Left ventricle myocardium inferior (tissue), 1 donor: ENCODE measurements around the gene AK4. TPM values are rescaled to one million over a fixed set of nuclear protein-coding genes. Genes with fewer than 3 reads are reported as not detected.
A peak's percentile ranks its signal among the peaks of the same experiment; 100 is the strongest.

Experiments
- DNase-seq: peaks from one replicate; pipeline ENCODE4 v3.0.0-alpha.2; 2020
- H3K27ac ChIP-seq: fragments of 200-600 bp; replicated peaks from 2 replicates; pipeline ENCODE4 v1.8.0; 2021
- H3K27me3 ChIP-seq: fragments of 200-600 bp; 2 replicates; pipeline ENCODE4 v1.8.0; 2021; ENCODE audit warnings: low read depth
- H3K36me3 ChIP-seq: fragments of 200-600 bp; 2 replicates; pipeline ENCODE4 v1.8.0; 2021
- H3K4me1 ChIP-seq: fragments of 200-600 bp; 2 replicates; pipeline ENCODE4 v1.8.0; 2021
- H3K4me3 ChIP-seq: fragments of 200-600 bp; 2 replicates; pipeline ENCODE4 v1.8.0; 2021; ENCODE audit warnings: mild to moderate bottlenecking, moderate library complexity
- H3K9me3 ChIP-seq: fragments of 200-600 bp; replicated peaks from 2 replicates; pipeline ENCODE4 v1.8.0; 2021
- CTCF ChIP-seq: fragments of 200-600 bp; IDR thresholded peaks from 2 replicates; pipeline ENCODE4 v1.8.0; 2021; ENCODE audit warnings: antibody characterized with exemption, mild to moderate bottlenecking, borderline replicate concordance
- intact Hi-C: fragments of 100-400 bp; cut with micrococcal nuclease; formaldehyde crosslinking; loops from one replicate; pipeline ENCODE4 v1.11.0; 2022
- total RNA-seq: library from RNA; stranded (reverse); fragmentation: NEBNext Ultra II Directional; extraction: Animal tissue kit (Norgen Biotek cat#: 25700); gene quantifications from one replicate; pipeline ENCODE4 v1.2.1, GENCODE V29; 2021
- donor health status: DM: no; HTN: yes; CAD: no; lungs with severe emphysema.

Gene AK4
- total RNA-seq, 1 donor from 2014 or later = 168 TPM

DNA sequence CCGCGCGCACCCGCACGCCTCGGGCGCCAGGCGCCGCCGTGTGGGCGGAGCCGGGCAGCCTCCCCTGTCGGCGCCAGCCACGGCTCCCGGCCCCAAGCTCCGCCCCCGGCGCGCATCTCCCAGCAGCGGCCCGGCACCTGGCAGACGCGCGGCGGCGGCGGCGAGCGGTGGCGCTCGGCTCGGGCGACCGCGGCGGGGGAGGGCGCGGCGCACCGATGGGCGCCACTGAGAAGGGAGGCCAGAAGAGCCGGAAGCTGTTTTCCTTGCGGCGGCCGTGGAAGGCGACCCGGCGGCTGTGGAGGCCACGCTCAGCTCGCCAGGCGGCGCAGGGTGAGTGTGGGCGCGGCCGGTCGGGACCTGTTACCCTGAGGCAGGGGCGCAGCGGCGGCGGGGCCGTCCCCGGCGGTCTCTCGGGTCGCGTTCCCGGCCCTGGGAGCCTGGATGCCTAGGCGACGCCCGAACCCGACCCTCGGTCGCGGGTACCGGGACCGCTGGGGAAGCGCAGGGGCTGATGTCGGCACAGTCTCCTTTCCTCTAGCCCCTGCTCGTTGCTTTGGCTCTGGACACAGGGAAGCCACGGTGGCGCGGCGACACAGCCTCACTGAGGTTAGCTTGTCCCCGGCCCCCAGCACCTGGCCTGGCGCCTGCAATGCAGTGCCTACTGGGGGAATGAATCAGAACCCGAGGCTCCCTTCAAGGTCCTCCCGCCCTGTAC, 106.5 kb downstream of the AK4 start:
- Histone ChIP-seq H3K4me1 (peaks cover 30% of the 10 kb centered on the region), H3K27ac (peak overlapping the region; percentile 62), H3K36me3 (no peaks in the 10 kb centered on the region), H3K27me3 (no peaks in the 10 kb centered on the region), H3K9me3 (no peaks in the 10 kb centered on the region), H3K4me3 (peak overlapping the region; percentile 72)
- intact Hi-C loops = no loop called here
- peak; percentile 46 for TF ChIP-seq CTCF
- DNase-seq = peak; percentile 81

- no peak for DNase-seq
- peaks cover 30% of the 10 kb centered on the region for H3K4me1 ChIP-seq
- intact Hi-C loops = no loop called here
- H3K36me3 ChIP-seq = no peaks in the 10 kb centered on the region
- peak overlapping the region; percentile 62 for H3K27ac ChIP-seq
- H3K27me3 ChIP-seq = no peaks in the 10 kb centered on the region
- peak overlapping the region; percentile 72 for H3K4me3 ChIP-seq
- H3K9me3 ChIP-seq = no peaks in the 10 kb centered on the region
- no peak for TF ChIP-seq CTCF
Measured at GRCh38 chr1:65255035-65255655, 107.1 kb downstream of the AK4 start.

DNA sequence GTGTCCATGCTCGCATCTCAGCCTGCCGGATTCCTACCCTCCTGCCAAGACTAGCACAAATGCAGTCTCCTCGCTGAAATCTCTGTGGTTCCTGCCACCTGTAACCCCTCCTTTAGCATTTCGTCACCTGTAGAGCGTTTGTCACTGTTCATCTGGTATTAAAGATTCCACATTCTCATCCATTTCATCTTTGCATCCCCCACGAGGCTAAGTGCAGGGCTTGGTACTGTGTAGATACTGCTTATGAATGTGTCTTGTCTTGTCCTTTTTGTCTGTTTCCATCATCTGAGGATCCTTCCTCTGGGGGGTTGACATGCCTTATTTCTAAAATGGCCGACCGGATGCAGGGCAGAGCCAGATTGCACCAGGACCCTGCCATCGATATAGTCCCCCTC, 107.7 kb downstream of the AK4 start:
- DNase-seq = no peak
- intact Hi-C loops = no loop called here
- Histone ChIP-seq H3K27ac (peak overlapping the region; percentile 62), H3K9me3 (no peaks in the 10 kb centered on the region), H3K36me3 (no peaks in the 10 kb centered on the region), H3K4me3 (peak overlapping the region; percentile 72), H3K4me1 (peaks cover 30% of the 10 kb centered on the region), H3K27me3 (no peaks in the 10 kb centered on the region)
- TF ChIP-seq CTCF = no peak

DNA sequence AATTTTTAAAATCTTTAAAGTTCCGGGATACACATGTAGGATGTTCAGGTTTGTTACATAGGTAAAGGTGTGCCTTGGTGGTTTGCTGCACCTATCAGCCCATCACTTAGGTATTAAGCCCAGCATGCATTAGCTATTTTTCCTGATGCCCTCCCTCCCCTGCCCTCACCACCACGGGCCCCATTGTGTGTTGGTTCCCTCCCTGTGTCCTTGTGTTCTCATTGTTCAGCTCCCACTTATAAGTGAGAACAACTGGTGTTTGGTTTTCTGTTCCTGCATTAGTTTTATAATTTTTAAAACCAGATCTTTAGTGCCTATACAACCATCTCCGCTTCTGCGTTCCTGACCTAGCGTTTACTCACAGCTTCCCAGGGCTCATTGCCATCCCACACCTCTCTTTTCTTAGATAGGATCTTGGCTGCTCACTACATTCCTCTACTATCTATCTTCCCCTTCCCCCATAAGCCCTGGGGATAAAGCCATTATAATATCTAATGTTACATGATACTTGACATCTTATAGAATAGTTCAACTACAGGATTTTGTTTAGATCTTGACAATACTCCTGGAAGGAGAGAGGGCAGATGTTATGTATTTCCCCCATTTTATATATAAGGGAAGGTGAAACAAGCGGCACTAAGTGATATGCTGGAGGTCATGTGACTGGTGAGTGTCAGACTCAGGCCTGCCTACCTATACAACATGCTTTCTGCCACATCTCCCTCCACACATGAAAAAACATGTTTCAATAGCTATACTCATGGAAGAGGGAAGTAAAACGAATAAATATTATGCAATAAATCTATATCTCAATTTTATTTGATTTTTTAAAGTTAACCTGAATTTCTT, 109.1 kb downstream of the AK4 start:
- DNase-seq = no peak
- intact Hi-C loops = no loop called here
- no peak for TF ChIP-seq CTCF
- peaks cover 30% of the 10 kb centered on the region for H3K4me1 ChIP-seq
- H3K36me3 ChIP-seq = no peaks in the 10 kb centered on the region
- H3K27me3 ChIP-seq = no peaks in the 10 kb centered on the region
- no peaks in the 10 kb centered on the region for H3K9me3 ChIP-seq
- no peak overlapping the region for H3K27ac ChIP-seq
- no peak overlapping the region for H3K4me3 ChIP-seq

DNA sequence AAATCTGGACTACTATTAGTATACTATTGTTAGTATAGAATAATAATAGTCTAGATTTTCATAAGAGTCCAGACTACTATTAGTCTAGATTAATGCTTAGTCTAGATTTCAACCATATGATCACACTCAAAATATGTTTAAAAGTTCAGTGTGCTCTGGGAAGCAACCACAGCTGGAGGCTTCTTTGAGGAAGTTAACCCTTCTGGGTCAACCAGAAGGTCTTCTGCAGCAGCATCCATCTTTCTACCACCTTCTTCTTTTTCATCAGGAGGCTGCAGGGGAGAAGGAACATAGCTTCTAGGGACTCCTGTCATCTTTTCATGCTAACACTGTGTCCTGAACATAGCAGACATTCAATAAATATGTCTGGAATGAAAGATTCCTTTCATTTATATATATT, 110.1 kb downstream of the AK4 start:
- intact Hi-C loops = no loop called here
- H3K27ac ChIP-seq = no peak overlapping the region
- H3K9me3 ChIP-seq = no peaks in the 10 kb centered on the region
- DNase-seq = no peak
- no peaks in the 10 kb centered on the region for H3K27me3 ChIP-seq
- no peak for TF ChIP-seq CTCF
- H3K36me3 ChIP-seq = no peaks in the 10 kb centered on the region
- no peak overlapping the region for H3K4me3 ChIP-seq
- peaks cover 30% of the 10 kb centered on the region for H3K4me1 ChIP-seq
